Fibroblast of the aortic adventitia (primary cell): ENCODE data around the gene KCNJ16. TPM values are rescaled to one million over a fixed set of nuclear protein-coding genes. Genes with fewer than 3 reads are reported as not detected.
A peak's percentile ranks its signal among the peaks of the same experiment; 100 is the strongest.
"Not testable (repeated sequence)": the region's sequence is repeated elsewhere in the genome, so short reads cannot be mapped to it uniquely, and the experiment has no call there.

ENCODE experiments used
- DNase-seq: peaks from one replicate; pipeline ENCODE4 v3.0.0-alpha.2; 2010; ENCODE audit warnings: low read depth
- H3K4me3 ChIP-seq: 2 replicates; pipeline ENCODE4 v1.5.1; 2011; ENCODE audit warnings: low read depth, mild to moderate bottlenecking, control low read depth, low read length, moderate library complexity
- CTCF ChIP-seq: IDR thresholded peaks from 2 replicates; pipeline ENCODE4 v1.5.1; 2011; ENCODE audit warnings: mild to moderate bottlenecking, low read length, control low read depth, inconsistent platforms; ENCODE audit not compliant: insufficient read depth
- total RNA-seq: library from RNA; depleted of rRNA; stranded (reverse); fragments of >200 nt; gene quantifications from 2 replicates; pipeline ENCODE4 v1.2.3, GENCODE V29; 2012; ENCODE audit warnings: low replicate concordance

KCNJ16 gene
- total RNA-seq, 1 donor, result not detected

DNA sequence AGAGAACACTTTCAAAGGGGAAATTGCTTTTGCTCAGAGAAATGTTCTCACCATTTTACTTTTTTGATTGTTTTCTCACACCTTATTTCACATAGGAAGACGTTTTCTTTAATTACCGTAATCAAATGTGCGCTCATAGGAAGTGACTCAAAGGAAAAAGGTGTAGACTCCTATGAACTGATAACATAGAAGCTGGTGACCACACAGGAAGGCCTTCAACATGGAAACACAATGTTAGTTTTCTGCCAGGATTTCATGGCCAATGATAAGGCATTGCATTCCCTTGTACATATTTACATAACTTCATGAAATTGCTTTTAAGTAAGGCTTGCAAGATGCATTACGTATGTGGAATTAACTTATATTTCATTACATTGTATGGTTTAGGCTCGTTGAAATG is 40.9 kb upstream of the KCNJ16 start:
- H3K4me3 ChIP-seq, result no peak overlapping the region
- no peak for TF ChIP-seq CTCF
- peak; percentile 6 for DNase-seq

DNA sequence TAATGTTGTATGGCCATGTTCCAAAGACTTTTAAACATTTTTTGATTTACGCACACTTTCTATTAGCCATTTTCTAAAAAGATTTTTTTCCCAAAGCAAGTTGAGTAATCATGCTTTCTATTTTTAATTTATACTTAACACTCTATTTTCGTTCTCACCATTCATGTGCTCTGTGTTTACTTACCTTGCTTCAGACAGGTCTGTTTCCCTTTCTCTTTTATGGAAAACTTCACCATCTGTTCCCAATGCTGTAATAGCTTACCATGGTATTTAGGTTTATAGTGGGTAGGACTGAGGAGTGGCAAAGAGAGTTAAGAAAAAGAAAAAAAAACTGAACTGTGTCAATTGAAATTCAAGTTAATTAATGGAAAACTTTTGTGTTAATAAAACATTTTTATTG is 37.5 kb upstream of the KCNJ16 start:
- no peak for TF ChIP-seq CTCF
- H3K4me3 ChIP-seq, result no peak overlapping the region
- DNase-seq, result no peak

DNA sequence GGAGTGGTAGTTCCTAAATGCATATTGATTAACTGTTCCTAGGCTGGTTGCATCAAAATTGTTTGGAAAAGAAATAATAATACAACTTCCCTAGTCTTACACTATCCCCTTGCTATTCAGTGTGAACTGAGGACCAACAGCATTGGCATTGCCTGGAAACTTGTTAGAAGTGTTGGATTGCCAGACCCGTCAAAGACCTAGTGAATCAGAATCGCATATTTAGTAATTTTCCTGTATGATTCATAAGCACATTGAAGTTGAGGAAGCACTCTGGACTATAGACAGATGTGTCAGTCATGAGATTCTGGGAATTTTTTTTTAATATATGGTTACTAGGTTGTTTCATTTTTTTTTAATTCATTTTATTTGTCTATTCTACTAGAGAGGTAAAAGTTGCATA is 34.7 kb upstream of the KCNJ16 start:
- peak; percentile 20 for DNase-seq
- TF ChIP-seq CTCF, result no peak
- H3K4me3 ChIP-seq, result no peak overlapping the region

DNA sequence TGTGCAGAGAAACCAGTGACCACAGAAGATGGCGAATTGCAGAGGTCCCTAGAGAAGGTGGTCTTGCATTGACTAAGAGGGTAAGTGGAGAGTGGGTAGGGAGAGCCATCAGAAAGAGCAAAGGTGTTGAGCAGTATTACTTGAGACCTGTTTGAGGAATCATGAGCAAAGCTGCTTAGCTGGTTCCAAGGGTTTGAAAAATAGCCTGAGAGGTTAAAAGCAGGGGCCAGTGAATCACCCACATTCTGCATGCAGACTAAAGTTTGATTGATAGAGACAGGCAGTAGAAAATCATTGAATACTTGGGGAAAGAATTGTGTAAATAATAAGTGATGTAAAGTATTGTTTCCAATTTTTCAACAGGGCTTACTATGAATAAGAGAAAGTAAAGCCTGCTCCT is 34.0 kb upstream of the KCNJ16 start:
- no peak overlapping the region for H3K4me3 ChIP-seq
- no peak for DNase-seq
- TF ChIP-seq CTCF, result no peak

GRCh38 chr17:70041540-70041939 is 33.5 kb upstream of the KCNJ16 start:
- no peak overlapping the region for H3K4me3 ChIP-seq
- no peak for TF ChIP-seq CTCF
- DNase-seq, result no peak

DNA sequence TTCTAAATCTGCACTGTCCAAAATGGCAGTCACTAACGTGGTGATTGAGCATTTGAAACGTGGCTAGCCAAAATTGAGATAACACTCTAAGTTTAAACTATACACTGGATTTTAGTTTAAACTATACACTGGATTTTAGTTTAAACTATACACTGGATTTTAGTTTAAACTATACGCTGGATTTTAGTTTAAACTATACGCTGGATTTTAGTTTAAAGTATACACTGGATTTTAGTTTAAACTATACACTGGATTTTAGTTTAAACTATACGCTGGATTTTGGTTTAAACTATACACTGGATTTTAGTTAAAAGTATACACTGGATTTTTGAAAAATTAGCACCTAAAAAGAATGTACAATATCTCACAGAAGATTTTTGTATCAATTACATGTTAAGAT is 29.2 kb upstream of the KCNJ16 start:
- H3K4me3 ChIP-seq, DNase-seq: not testable (repeated sequence)

DNA sequence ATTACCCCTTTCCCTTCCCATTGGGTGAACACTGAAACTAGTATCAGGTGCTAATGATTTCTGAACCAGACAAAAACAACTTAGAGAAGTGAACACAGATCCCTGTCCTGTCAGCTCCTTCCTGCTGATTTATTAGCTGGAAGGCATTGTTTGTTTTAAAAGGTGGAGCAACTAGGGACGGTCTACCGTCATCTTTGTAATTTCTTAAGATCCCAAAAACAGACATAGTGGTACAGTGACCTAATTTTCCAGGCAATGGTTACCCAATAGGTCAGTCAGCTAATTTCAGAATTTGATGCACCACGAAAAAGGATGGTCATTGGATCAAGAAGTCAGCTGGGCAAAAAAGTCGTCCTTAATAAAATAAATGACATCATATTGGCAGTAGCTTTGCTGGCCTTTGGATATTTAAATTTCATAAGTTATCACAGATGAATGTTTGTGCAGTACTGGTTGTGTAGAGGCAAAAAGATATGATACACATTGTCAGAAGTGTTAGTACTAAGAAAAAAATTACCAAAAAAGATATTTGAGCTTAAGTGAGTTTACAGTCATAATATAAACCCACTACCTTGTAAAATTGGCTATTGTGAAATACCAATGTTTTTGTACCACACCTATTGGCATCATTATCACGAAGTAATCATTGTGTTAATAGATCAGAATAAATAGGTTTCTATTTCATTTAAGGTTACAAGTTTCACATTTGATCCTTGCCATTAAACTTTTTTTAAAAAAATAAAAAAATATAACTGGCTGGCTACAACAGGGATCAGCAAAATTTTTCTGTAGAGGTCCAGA is 27.2 kb upstream of the KCNJ16 start:
- TF ChIP-seq CTCF, result no peak
- DNase-seq, result peak; percentile 29
- H3K4me3 ChIP-seq, result no peak overlapping the region
